T-helper 1 cell treated with Interleukin-12 subunit alpha and Interleukin-12 subunit beta and Interleukin-4 antibody, amounts not matched to agents 30 ng/mL and 1 ng/mL, for 36 hours (primary cell): ENCODE data around the gene NECAB2. TPM values are rescaled to one million over a fixed set of nuclear protein-coding genes. Genes with fewer than 3 reads are reported as not detected.

Source experiments
- intact Hi-C: fragments of 100-400 bp; cut with micrococcal nuclease; formaldehyde crosslinking; loops from one replicate; pipeline ENCODE4 v1.15.1; 2024
- total RNA-seq: library from RNA; stranded (reverse); gene quantifications from 2 replicates; pipeline ENCODE4 v1.2.3, GENCODE V29; 2022

Gene NECAB2
- total RNA-seq, 1 donor from 2014 or later = not detected

- intact Hi-C loops = no loop called here
Measured at GRCh38 chr16:83983491-83983890, 15.4 kb downstream of the NECAB2 start.

- intact Hi-C loops = no loop called here
Measured at GRCh38 chr16:83989300-83989699, 21.3 kb downstream of the NECAB2 start.

- intact Hi-C loops = no loop called here
Measured at GRCh38 chr16:83990492-83990891, 22.4 kb downstream of the NECAB2 start.

- intact Hi-C loops = no loop called here
Measured at GRCh38 chr16:83992624-83993023, 24.6 kb downstream of the NECAB2 start.

- intact Hi-C loops = no loop called here
Measured at GRCh38 chr16:83994087-83994486, 26.0 kb downstream of the NECAB2 start.

- intact Hi-C loops = no loop called here
Measured at GRCh38 chr16:83994703-83995102, 26.7 kb downstream of the NECAB2 start.

- intact Hi-C loops = no loop called here
Measured at GRCh38 chr16:83995754-83996153, 27.7 kb downstream of the NECAB2 start.

- intact Hi-C loops = no loop called here
Measured at GRCh38 chr16:83996481-83997252, 28.6 kb downstream of the NECAB2 start.

- intact Hi-C loops = no loop called here
Measured at GRCh38 chr16:83998091-83998490, 30.0 kb downstream of the NECAB2 start.

- intact Hi-C loops = no loop called here
Measured at GRCh38 chr16:84000989-84001642, 33.1 kb downstream of the NECAB2 start.

GRCh38 chr16:84001726-84002125 is 33.7 kb downstream of the NECAB2 start:
- intact Hi-C loops = no loop called here

GRCh38 chr16:84003038-84003437 is 35.0 kb downstream of the NECAB2 start:
- intact Hi-C loops = no loop called here

- intact Hi-C loops = no loop called here
Measured at GRCh38 chr16:84004442-84004841, 36.4 kb downstream of the NECAB2 start.

GRCh38 chr16:84005391-84005790 is 37.3 kb downstream of the NECAB2 start:
- intact Hi-C loops = no loop called here

GRCh38 chr16:84007520-84007919 is 39.5 kb downstream of the NECAB2 start:
- intact Hi-C loops = no loop called here

- intact Hi-C loops = no loop called here
Measured at GRCh38 chr16:84007965-84008364, 39.9 kb downstream of the NECAB2 start.

- intact Hi-C loops = no loop called here
Measured at GRCh38 chr16:84009282-84009681, 41.2 kb downstream of the NECAB2 start.

- intact Hi-C loops = loop anchor here (1.0 kb wide), 5 partner anchors 48 to 207 kb away; partner anchors contain the start of genes HSBP1, MBTPS1, MLYCD and OSGIN1
Measured at GRCh38 chr16:84013787-84014569, 45.9 kb downstream of the NECAB2 start.

GRCh38 chr16:84014570-84015327 is 46.7 kb downstream of the NECAB2 start:
- intact Hi-C loops = loop anchor here (1.0 kb wide), 5 partner anchors 48 to 207 kb away; partner anchors contain the start of genes HSBP1, MBTPS1, MLYCD and OSGIN1

- intact Hi-C loops = no loop called here
Measured at GRCh38 chr16:84015399-84015798, 47.4 kb downstream of the NECAB2 start.

- intact Hi-C loops = no loop called here
Measured at GRCh38 chr16:84016477-84016876, 48.4 kb downstream of the NECAB2 start.
